T-helper 2 cell treated with Interferon-gamma antibody and Interleukin-4, amounts not matched to agents 5 μg/mL and 100 μg/mL, for 36 hours (primary cell): ENCODE measurements around the gene ARHGAP24.
"Not testable (repeated sequence)": the region's sequence is repeated elsewhere in the genome, so short reads cannot be mapped to it uniquely, and the experiment has no call there.

ENCODE experiments used
- DNase-seq: peaks from one replicate; pipeline ENCODE4 v3.0.0; 2021; ENCODE audit warnings: low spot score
- H3K27ac Mint-ChIP-seq: one replicate; pipeline ENCODE4 v1.8.0; 2021; ENCODE audit warnings: mild to moderate bottlenecking, mixed read lengths
- H3K27me3 Mint-ChIP-seq: one replicate; pipeline ENCODE4 v1.8.0; 2021; ENCODE audit warnings: low read depth, mixed read lengths
- H3K36me3 Mint-ChIP-seq: one replicate; pipeline ENCODE4 v1.8.0; 2021; ENCODE audit warnings: low read depth, mixed read lengths
- H3K4me1 Mint-ChIP-seq: one replicate; pipeline ENCODE4 v1.8.0; 2021; ENCODE audit warnings: low read depth, mixed read lengths
- H3K4me3 Mint-ChIP-seq: one replicate; pipeline ENCODE4 v1.8.0; 2022; ENCODE audit warnings: mild to moderate bottlenecking, moderate library complexity, mixed read lengths
- H3K9me3 Mint-ChIP-seq: one replicate; pipeline ENCODE4 v1.8.0; 2021; ENCODE audit warnings: mixed read lengths

Gene ARHGAP24

DNA sequence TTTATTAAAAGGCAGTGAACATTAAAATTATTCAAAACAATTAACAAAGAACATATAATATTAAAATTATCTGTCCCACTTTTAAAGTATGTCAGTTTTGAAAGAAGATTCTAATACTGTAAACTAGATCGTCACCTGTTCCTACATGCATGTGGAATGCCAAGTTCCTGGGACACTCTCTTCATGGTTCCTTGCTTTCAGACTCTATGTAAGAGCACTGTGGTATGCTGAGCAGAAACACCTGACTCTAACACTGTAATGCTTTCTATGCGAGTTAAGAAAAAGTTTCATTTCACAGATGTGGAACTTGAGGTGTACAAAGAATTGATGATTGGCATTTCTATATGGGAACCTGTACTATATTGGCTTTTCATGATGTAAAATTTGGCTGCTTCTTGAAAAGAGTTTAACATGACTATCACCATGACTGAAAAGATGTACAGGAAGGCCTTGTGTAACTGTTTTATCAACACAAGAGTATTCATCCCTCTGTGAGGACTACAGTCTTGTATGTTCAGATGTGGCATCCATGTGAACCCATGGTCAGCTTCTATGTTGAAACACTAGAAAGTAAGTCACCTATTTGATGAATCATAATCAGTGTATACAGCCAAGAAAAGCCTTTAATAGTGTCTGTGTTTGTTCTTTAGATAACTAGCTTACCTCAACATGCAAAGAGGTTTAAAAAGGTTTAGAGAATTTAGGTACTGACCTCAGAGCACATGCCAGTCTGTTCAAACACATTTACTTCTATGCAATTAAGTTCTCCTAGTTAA lies 354.5 kb downstream of the ARHGAP24 start:
- H3K4me3 Mint-ChIP-seq, result no peak overlapping the region
- no peaks in the 10 kb centered on the region for H3K36me3 Mint-ChIP-seq
- no peak for DNase-seq
- H3K9me3 Mint-ChIP-seq, result no peaks in the 10 kb centered on the region
- H3K4me1 Mint-ChIP-seq, result no peaks in the 10 kb centered on the region
- no peaks in the 10 kb centered on the region for H3K27me3 Mint-ChIP-seq
- no peak overlapping the region for H3K27ac Mint-ChIP-seq

DNA sequence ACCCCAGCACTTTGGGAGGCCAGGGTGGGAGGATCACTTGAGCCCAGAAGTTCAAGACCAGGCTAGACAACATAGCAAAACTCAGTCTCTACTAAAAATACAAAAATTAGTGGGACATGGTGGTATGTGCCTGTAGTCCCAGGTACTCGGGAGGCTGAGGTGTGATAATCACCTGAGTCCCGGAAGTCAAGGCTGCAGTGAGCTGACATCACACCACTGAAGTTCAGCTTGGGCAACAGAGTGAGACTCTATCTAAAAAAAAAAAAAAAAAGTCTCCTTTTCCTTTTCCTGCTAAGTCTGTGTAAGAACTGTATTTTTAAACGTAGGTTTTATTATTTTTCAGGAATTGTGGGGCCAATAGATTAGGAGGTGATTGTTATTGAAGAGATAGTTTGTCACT lies 356.7 kb downstream of the ARHGAP24 start:
- H3K27me3 Mint-ChIP-seq, result no peaks in the 10 kb centered on the region
- H3K9me3 Mint-ChIP-seq, result no peaks in the 10 kb centered on the region

GRCh38 chr4:85833302-85833701 lies 358.4 kb downstream of the ARHGAP24 start:
- H3K9me3 Mint-ChIP-seq, result no peaks in the 10 kb centered on the region
- H3K36me3 Mint-ChIP-seq, result no peaks in the 10 kb centered on the region
- DNase-seq, result no peak
- no peaks in the 10 kb centered on the region for H3K27me3 Mint-ChIP-seq
- H3K4me1 Mint-ChIP-seq, result no peaks in the 10 kb centered on the region
- no peak overlapping the region for H3K4me3 Mint-ChIP-seq
- H3K27ac Mint-ChIP-seq, result no peak overlapping the region

More for the DNA sequence above, 356.7 kb downstream of the ARHGAP24 start:
- H3K27ac Mint-ChIP-seq, result no peak overlapping the region
- H3K4me3 Mint-ChIP-seq, result no peak overlapping the region
- no peak for DNase-seq
- no peaks in the 10 kb centered on the region for H3K4me1 Mint-ChIP-seq
- no peaks in the 10 kb centered on the region for H3K36me3 Mint-ChIP-seq

- no peaks in the 10 kb centered on the region for H3K36me3 Mint-ChIP-seq
- H3K27ac Mint-ChIP-seq, result no peak overlapping the region
- no peaks in the 10 kb centered on the region for H3K9me3 Mint-ChIP-seq
- no peaks in the 10 kb centered on the region for H3K4me1 Mint-ChIP-seq
- H3K4me3 Mint-ChIP-seq, result no peak overlapping the region
- H3K27me3 Mint-ChIP-seq, result no peaks in the 10 kb centered on the region
- DNase-seq, result no peak
These were observed 360.0 kb downstream of the ARHGAP24 start for GRCh38 chr4:85834934-85835333.

- Mint-ChIP-seq H3K27me3 (no peaks in the 10 kb centered on the region), H3K4me3 (no peak overlapping the region), H3K9me3 (no peaks in the 10 kb centered on the region), H3K27ac (no peak overlapping the region), H3K4me1 (no peaks in the 10 kb centered on the region), H3K36me3 (no peaks in the 10 kb centered on the region)
- no peak for DNase-seq
These were observed 361.9 kb downstream of the ARHGAP24 start for GRCh38 chr4:85836588-85837438.

- no peak overlapping the region for H3K4me3 Mint-ChIP-seq
These were observed 362.4 kb downstream of the ARHGAP24 start for GRCh38 chr4:85837439-85837733.

DNA sequence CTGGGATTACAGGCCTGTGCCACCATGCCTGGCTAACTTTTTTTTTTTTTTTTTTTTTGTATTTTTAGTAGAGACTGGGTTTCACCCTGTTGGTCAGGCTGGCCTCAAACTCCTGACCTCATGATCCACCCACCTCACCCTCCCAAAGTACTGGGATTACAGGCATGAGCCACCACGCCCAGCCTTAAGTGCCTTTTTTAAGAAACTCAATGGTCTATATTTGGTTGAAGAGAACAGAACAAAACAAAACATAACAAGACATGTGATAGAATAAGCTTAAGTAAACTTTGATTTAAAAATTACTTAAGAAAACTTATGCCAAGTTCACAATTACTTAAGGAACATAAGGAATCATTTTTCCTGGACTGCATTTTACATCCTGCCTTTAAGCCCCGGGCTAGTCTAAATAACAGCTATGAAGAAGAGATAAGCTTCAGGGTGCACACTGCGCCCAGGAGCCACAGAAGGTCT lies 365.1 kb downstream of the ARHGAP24 start:
- not testable (repeated sequence) for H3K27me3 Mint-ChIP-seq, H3K27ac Mint-ChIP-seq, H3K36me3 Mint-ChIP-seq, DNase-seq, H3K9me3 Mint-ChIP-seq, H3K4me3 Mint-ChIP-seq, H3K4me1 Mint-ChIP-seq

More at GRCh38 chr4:85837439-85837733, 362.4 kb downstream of the ARHGAP24 start:
- no peak for DNase-seq
- no peaks in the 10 kb centered on the region for H3K4me1 Mint-ChIP-seq
- H3K27me3 Mint-ChIP-seq, result no peaks in the 10 kb centered on the region
- no peaks in the 10 kb centered on the region for H3K36me3 Mint-ChIP-seq
- H3K9me3 Mint-ChIP-seq, result no peaks in the 10 kb centered on the region
- H3K27ac Mint-ChIP-seq, result no peak overlapping the region

DNA sequence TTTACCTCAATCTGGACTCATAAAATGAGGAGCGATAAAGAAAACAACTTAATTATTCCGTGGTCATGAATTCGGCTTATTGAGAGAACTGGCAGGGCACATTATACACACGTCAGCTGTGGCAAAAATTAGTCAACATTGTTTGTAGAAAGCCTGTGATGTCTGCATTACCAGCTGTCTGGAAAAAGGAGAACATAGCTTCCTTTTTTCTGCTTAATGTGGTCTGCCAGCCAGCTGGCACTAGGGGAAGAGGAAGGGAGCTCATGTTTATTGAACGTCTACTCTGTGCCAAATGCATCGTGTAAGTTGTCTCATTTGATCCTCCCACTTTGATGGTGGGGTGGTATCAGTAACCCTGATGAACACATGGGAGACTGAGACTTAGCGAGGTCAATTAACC lies 367.6 kb downstream of the ARHGAP24 start:
- no peaks in the 10 kb centered on the region for H3K9me3 Mint-ChIP-seq
- H3K36me3 Mint-ChIP-seq, result no peaks in the 10 kb centered on the region
- H3K27me3 Mint-ChIP-seq, result no peaks in the 10 kb centered on the region
- H3K4me1 Mint-ChIP-seq, result no peaks in the 10 kb centered on the region
- H3K4me3 Mint-ChIP-seq, result no peak overlapping the region
- H3K27ac Mint-ChIP-seq, result no peak overlapping the region
- DNase-seq, result no peak

DNA sequence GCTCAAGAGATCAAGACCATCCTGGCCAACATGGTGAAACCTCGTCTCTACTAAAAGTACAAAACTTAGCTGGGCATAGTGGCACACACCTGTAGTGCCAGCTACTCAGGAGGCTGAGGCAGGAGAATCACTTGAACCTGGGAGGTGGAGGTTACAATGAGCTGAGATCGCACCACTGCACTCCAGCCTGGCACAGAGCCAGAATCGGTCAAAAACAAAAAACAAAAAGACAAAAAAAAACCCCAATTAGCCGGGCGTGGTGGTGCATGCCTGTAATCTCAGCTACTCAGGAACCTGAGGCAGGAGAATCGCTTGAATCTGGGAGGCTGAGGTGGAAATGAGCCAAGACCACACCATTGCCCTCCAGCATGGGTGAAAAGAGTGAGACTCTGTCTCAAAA lies 378.8 kb downstream of the ARHGAP24 start:
- not testable (repeated sequence) for H3K36me3 Mint-ChIP-seq, H3K4me3 Mint-ChIP-seq, H3K4me1 Mint-ChIP-seq, H3K27me3 Mint-ChIP-seq, DNase-seq, H3K27ac Mint-ChIP-seq
- H3K9me3 Mint-ChIP-seq, result peaks cover 18% of the 10 kb centered on the region

DNA sequence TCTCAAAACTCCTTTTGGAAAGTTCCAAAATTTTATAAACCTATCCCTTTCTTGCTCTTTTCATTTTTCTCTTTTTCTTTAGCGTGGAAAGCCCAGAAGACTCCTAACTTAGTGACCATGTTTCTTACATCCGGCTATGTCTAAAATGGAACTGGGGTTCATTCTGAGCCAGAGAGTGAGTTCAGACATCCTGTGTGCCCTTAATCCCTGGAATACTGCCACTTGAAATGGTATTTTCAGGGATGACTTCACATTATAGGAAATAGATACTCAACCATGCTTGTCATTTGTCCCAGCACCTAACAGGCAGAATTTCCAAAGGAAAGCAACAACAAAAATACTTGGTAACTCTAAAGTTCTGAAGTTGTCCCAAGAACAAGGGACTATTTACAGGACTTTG lies 379.6 kb downstream of the ARHGAP24 start:
- Mint-ChIP-seq H3K36me3 (no peaks in the 10 kb centered on the region), H3K27ac (no peak overlapping the region), H3K9me3 (peaks cover 18% of the 10 kb centered on the region), H3K4me3 (no peak overlapping the region), H3K27me3 (no peaks in the 10 kb centered on the region), H3K4me1 (no peaks in the 10 kb centered on the region)
- no peak for DNase-seq

DNA sequence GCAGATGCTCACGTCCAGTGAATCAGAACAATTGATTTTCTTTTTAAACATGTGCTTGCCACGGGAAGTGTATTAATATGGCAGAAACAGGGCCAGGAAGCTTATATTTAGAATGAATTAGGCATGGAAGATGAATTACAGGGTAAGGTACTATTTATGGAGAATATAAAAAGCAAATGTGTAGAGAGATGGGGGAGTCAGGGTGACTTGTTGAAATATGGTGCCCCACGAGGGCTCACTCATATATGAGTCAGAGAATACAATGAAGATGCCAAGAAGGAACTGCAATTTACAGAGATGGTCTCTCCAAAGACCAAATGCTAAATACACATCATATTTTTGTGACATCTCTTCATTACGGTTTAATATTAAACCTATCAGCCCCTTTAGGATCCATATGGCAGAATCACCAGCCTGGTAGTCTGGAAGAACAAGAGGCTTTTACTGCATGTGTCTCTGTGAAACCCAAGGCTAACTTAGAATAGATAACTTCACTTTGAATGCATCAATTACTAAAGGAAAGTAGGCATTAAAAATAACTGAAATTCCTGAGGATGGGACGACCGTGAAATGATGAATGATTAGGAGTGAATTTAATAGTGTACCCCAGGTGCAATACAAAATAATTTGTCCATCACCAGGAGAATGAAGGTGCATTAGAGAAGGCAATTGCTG lies 385.3 kb downstream of the ARHGAP24 start:
- no peaks in the 10 kb centered on the region for H3K36me3 Mint-ChIP-seq
- peaks cover 4% of the 10 kb centered on the region for H3K9me3 Mint-ChIP-seq
- DNase-seq, result no peak
- H3K4me1 Mint-ChIP-seq, result no peaks in the 10 kb centered on the region
- no peak overlapping the region for H3K4me3 Mint-ChIP-seq
- no peak overlapping the region for H3K27ac Mint-ChIP-seq
- no peaks in the 10 kb centered on the region for H3K27me3 Mint-ChIP-seq

DNA sequence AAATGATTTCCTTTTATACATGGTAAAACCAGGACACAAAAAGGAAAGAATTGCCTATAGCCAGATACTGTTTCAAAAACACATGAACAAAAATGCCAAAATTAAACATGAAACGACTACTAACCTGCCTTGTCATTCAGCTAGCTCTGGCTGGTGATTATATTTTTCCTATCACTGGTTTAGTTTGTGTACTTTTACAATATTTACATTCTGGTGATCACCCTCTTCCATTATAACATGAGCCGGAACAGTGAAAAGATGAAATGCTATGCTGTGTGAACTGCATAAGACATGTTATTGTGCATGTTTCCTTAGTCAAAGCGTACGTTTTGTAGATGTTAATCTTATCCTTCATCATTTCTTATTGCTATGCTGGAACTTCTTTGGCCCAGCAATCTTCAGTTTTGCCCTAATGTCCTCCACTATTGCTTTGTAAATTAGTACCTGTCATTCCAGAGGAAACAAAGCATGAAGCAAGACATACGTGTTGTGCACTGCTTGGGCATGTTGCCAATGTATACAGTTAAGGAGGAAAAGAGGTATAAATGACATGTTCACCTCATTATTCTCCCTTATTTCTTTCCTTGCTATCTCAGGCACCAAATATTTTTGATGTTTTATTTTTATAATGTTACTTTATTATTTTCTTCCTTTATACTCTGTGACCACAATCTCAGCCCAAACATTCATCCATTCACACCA lies 386.3 kb downstream of the ARHGAP24 start:
- Mint-ChIP-seq H3K9me3 (peaks cover 4% of the 10 kb centered on the region), H3K36me3 (no peaks in the 10 kb centered on the region), H3K4me1 (no peaks in the 10 kb centered on the region), H3K4me3 (no peak overlapping the region), H3K27ac (no peak overlapping the region), H3K27me3 (no peaks in the 10 kb centered on the region)
- no peak for DNase-seq

DNA sequence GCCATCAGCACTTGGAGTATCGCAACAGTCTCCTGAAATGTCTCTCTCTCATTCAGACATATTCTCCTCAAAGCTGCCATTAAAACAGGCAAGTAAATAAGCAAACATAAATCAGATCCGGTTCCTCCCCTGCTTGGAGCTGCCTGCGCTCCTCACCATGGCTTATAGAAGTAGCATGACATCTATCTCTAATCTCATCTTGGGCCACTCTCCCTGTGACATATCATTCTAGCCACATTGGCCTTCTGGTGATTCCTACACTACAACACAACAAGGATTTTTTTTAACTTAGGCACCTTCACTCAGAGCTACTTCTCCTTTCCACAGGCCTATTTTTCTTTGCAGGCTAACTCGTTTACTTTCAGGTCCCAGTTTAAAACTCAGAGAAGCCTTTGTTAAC lies 387.9 kb downstream of the ARHGAP24 start:
- no peaks in the 10 kb centered on the region for H3K27me3 Mint-ChIP-seq
- H3K4me1 Mint-ChIP-seq, result no peaks in the 10 kb centered on the region
- H3K27ac Mint-ChIP-seq, result no peak overlapping the region
- H3K4me3 Mint-ChIP-seq, result no peak overlapping the region
- H3K9me3 Mint-ChIP-seq, result peaks cover 4% of the 10 kb centered on the region
- no peaks in the 10 kb centered on the region for H3K36me3 Mint-ChIP-seq
- DNase-seq, result no peak
